ENCODE results near the gene AOAH. TPM values are rescaled to one million over a fixed set of nuclear protein-coding genes. Genes with fewer than 3 reads are reported as not detected.

The AOAH gene
- total RNA-seq, 4 donors from 2014 or later = 0.69 to 3.2 (median 2.2) TPM

DNA sequence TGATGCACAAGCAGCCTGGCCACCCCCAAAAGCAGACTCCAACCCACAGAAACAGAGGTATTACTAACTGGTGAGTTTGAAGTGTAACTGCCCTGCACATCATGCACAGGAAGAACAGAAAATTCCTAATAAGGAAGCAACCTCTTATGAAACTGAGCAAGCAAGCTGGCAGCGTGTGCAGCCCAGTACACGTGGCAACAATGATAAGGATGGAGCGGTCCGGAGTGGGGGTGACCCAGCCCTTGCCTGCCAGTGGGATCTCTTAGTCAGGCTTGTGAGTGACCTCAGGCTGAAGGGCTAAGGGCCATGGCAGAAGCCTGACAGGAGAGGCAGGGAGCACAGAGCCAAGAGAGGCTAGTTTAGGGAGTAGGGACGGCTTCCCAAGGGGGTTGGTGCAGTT lies 22.1 kb upstream of the AOAH start:
- TF ChIP-seq CTCF (IDR thresholded peaks at IDR 0.05) (no peak), POLR2A (IDR thresholded peaks at IDR 0.05) (no peak)
- 85% methylated on average over 5 of the region's 5 CpGs for WGBS, 2 donors
- DNase-seq (ENCODE audit: low spot score in 2 of 2) = no peak
- intact Hi-C loops (cut with DNase I; ENCODE audit: low total_unique reads) = no loop called here
- no peak overlapping the region for H3K4me3 ChIP-seq (ENCODE audit: low read depth, poor library complexity, severe bottlenecking)

DNA sequence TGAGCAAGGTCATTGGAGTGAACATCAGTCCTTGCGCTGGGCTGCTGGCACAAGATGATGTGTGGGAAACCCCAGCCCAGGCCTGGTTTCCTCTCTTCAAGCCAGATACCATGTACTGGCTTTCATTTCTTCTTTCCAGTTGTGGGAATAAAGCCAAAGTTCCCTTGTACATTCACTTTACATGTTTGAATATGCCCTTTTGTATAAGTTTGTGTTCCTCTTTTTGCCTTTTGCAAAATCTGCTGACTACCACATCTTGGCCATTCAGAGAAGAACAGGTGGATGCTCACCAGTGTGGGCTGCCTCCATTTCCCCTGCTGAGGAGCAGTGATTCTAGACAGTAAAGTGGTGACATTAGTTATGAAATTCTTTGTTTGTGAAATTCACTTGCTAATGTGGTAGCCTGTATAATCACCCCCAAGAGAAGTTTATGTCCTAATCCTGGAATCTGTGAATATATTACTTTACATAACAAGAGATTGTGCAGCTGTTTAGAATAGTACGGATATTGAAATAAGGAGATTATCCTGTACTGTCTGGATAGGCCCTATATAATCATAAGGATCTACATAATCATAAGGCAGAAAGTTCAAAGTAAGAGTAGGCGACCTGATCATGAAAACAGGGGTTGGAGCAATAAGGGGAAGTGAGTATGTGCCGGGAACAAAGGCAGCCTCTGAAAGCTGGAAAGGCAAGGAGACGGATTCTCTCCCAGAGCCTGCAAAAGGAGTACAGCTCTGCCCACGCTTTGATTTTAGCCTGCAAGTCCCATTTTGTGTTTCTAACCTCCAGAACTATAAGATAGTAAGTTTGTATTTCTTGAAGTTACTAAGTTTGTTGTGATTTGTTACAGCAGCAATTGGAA lies 18.8 kb upstream of the AOAH start:
- intact Hi-C loops (cut with DNase I; ENCODE audit: low total_unique reads) = no loop called here
- DNase-seq (ENCODE audit: low spot score in 2 of 2) = no peak
- TF ChIP-seq CTCF (IDR thresholded peaks at IDR 0.05) (no peak), POLR2A (IDR thresholded peaks at IDR 0.05) (no peak)
- H3K4me3 ChIP-seq (ENCODE audit: low read depth, poor library complexity, severe bottlenecking) = no peak overlapping the region
- 78 to 79% methylated on average over 6 of the region's 6 CpGs for WGBS, 2 donors

DNA sequence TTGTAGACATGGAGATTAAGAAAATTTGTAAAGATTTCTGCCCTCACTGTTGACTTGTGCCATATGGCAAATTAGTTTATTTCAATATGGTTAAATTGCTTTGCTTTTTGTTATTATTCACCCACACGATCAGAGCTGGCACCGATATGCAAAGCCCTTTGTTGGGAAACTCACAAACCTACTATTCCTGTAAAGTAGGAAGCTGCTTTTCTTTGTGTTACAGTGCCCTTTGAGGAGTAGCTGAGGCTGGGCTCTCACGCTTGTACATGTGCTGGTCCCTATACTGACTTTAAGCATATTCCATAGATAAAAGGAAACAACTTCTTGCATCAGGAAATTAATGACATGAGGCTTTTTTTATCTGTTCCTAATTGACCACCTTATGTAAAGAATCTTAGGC lies 17.6 kb upstream of the AOAH start:
- intact Hi-C loops (cut with DNase I; ENCODE audit: low total_unique reads) = no loop called here
- DNase-seq (ENCODE audit: low spot score in 2 of 2) = no peak
- no peak overlapping the region for H3K4me3 ChIP-seq (ENCODE audit: low read depth, poor library complexity, severe bottlenecking)
- 78 to 80% methylated on average over 3 of the region's 3 CpGs for WGBS, 2 donors
- no peak for TF ChIP-seq POLR2A (IDR thresholded peaks at IDR 0.05)
- TF ChIP-seq CTCF (IDR thresholded peaks at IDR 0.05) = no peak

- intact Hi-C loops (cut with DNase I; ENCODE audit: low total_unique reads) = no loop called here
- TF ChIP-seq CTCF (IDR thresholded peaks at IDR 0.05) = no peak
- no peak for DNase-seq (ENCODE audit: low spot score in 2 of 2)
- 68 to 73% methylated on average over 3 of the region's 3 CpGs for WGBS, 2 donors
- H3K4me3 ChIP-seq (ENCODE audit: low read depth, poor library complexity, severe bottlenecking) = no peak overlapping the region
Observed at GRCh38 chr7:36739351-36739750, 15.1 kb upstream of the AOAH start.

DNA sequence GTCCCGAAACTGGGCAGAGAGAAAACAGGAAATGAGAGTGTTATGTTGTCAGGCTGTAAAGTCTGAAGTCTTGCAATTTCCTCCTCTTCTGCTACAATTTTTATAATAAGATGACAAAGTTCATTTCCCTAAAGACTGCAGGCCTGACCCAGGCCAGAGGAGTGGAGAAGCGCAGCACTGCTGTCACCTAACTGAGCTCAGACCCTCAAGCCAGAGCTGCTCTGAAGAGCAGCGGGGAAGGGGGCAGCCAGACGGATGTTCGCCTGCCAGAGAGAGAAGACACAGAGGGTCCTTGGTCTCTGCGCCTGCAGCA lies 12.6 kb upstream of the AOAH start:
- TF ChIP-seq CTCF (IDR thresholded peaks at IDR 0.05) (no peak), POLR2A (IDR thresholded peaks at IDR 0.05) (no peak)
- H3K4me3 ChIP-seq (ENCODE audit: low read depth, poor library complexity, severe bottlenecking) = no peak overlapping the region
- WGBS, 2 donors = 77 to 78% methylated on average over 6 of the region's 6 CpGs
- intact Hi-C loops (cut with DNase I; ENCODE audit: low total_unique reads) = no loop called here
- DNase-seq (ENCODE audit: low spot score in 2 of 2) = no peak
